DND-41 (cell line): ENCODE results near the gene PAPPA2.

Experiments
- EZH2 ChIP-seq: IDR thresholded peaks from 3 replicates; pipeline ENCODE4 v1.6.1; 2012; ENCODE audit warnings: borderline replicate concordance, low read depth, mild to moderate bottlenecking, moderate library complexity, low read length, inconsistent platforms; ENCODE audit not compliant: severe bottlenecking
- TF ChIP-seq, protein P1 (sequence below): IDR thresholded peaks from 2 replicates; pipeline ENCODE4 v1.5.1; 2012; ENCODE audit warnings: borderline replicate concordance, low read length, moderate library complexity, mild to moderate bottlenecking; ENCODE audit not compliant: poor library complexity, severe bottlenecking; ENCODE audit errors: extremely low read depth

DNA sequence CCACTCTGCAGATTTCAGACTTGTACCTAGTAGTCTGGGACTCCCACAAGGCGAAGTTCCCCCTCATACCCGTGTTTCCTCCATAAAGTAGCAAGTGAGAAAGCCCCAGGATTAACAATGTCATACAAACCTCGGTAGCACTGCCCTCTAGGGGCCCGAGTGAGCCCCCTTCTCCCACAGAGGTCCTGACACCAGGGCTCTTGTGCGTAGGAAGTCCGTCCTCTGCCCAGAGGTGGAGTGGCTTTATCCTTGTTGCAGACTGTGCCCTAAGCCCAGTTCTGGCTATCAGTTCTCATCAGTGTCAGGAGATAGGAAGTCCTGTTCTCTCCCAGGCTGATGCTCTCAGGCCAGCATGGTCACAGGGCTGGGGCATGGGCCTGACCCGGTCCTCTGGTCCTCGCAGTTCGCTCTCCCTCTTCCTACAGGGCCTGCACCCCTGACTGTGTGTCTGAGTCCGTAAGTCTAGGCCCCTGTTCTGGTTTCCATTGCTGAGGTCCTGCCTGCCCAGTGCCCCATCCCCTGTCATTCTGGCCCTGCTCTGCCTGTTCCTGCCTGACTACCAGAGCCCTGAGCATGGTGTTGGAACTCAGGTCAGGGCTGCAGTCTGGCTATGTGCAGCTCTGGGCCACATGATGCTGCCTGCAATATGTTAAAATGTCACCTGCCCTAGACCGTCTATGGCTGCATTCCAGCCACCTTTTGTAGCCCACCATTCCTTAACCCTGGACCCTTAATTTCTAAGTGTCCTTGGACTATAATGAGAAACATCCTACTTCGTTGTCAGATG, 416.0 kb downstream of the PAPPA2 start:
- TF ChIP-seq, protein P1, sequence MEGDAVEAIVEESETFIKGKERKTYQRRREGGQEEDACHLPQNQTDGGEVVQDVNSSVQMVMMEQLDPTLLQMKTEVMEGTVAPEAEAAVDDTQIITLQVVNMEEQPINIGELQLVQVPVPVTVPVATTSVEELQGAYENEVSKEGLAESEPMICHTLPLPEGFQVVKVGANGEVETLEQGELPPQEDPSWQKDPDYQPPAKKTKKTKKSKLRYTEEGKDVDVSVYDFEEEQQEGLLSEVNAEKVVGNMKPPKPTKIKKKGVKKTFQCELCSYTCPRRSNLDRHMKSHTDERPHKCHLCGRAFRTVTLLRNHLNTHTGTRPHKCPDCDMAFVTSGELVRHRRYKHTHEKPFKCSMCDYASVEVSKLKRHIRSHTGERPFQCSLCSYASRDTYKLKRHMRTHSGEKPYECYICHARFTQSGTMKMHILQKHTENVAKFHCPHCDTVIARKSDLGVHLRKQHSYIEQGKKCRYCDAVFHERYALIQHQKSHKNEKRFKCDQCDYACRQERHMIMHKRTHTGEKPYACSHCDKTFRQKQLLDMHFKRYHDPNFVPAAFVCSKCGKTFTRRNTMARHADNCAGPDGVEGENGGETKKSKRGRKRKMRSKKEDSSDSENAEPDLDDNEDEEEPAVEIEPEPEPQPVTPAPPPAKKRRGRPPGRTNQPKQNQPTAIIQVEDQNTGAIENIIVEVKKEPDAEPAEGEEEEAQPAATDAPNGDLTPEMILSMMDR: peak; percentile 38
- no peak for TF ChIP-seq EZH2
